GM18499 (cell line): ENCODE results near the gene APOBEC3B.
"Not testable (repeated sequence)": the region's sequence is repeated elsewhere in the genome, so short reads cannot be mapped to it uniquely, and the experiment has no call there.

Experiments used
- ATAC-seq: cut with Tn5 transposase; IDR thresholded peaks from one replicate; pipeline ENCODE4 v1.9.1; 2021; ENCODE audit warnings: moderate number of reproducible peaks; ENCODE audit not compliant: insufficient read depth, unreplicated experiment

APOBEC3B gene

DNA sequence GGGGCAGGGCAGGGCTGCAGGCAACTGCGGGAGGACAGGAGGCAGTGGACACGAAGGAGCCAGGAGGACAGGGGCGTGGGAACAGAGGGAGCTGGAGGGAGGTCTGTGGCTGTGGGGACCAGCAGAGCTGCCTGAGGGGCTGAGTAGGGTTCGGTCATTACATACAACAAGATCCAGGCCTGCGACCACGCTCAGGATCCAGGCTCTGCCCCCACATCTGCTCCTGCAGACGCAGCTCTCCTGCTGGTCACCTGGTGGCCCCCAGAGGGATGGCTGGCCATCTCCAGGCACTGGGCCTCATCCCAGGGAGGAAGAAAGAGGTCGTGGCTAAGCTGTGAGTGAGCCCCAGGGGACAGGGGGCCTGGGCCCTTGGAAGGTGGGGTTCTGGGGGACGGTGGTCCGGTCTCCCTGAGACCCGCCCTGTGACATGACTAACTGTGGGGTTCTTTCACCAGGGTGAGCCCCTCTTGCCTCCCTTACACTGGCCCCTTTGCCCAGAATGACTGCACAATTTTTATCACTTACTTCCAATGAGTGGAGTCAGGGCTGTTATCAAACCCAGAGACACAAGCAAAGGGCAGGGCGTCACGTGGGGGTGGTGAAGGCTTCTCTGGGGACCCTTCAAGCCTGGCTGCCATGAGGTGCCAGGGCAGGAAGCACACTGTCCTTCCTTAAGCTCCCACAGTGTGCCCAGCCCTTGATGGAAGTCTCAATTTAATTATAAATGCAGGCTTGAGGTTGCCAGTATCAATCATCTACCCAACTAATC lies 31.4 kb upstream of the APOBEC3B start:
- ATAC-seq: no peak

DNA sequence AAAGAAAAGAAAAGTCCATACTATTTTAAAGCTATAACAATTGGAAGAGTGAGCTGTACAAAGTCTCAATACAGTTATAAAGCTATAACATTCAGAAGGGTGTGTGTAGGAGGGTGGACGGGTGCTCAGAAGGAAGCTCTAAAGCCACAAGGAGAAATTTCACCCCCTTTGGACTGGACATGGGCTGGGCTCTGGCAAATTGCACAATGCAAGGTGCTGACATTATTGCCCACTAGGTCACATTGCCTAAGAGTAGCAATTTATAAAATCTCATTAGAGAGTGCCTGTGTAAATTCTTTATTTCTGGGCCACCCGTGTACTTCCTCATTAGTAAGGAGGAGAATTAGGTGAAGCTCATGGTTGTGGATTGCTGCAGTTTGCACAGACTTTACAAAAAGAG lies 30.4 kb upstream of the APOBEC3B start:
- no peak for ATAC-seq

DNA sequence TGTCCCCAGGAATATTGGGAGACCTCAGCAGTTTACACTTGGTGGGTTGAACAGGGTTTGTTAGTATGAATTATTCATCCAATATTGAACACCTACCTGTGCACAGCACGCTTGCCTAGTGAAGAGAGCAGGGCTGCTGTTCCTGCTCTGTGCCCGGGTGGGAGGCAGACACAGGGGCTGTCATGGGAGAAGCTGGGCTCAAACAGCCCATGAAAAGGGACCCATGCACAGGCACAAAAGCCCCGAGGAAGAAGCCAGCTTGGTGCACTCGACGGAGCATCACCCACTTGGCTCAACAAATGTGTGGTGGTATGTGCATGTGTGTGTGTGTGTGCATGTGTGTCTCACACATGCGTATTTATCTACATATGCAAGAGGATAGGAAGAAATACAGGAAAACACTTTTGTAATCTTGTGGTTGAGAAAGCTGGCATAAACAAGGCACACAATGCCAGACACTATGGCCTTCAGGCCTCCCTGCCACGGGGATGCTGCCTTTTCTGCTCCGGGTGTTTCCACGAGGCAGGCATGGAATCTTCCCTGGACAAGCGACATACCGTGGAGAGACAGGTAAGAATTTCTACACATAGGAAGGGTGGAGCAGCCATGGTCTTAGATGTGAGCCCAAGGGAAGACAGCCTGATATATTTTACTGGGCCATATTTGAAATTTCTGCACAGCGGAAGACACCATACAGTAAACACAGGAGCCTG lies 29.7 kb upstream of the APOBEC3B start:
- no peak for ATAC-seq

DNA sequence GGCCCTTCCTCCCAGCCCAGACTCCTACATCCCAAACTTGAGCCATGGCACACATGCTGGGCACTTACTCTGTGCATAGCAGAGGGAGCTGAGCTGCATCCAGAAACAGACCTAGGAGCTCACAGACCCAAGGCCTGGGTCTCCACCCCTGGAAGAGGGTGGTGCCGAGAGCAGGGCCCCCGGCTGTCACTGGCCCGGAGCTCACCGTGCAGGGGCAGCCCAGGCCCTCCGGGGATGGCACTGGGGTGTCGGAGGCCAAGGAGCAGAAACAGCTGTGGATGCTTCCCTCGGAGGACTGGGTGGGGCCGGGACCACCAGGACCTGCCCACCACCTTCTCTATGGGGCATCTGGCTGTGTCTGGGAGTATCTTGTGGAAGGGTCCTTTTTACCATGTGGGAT lies 29.1 kb upstream of the APOBEC3B start:
- no peak for ATAC-seq

DNA sequence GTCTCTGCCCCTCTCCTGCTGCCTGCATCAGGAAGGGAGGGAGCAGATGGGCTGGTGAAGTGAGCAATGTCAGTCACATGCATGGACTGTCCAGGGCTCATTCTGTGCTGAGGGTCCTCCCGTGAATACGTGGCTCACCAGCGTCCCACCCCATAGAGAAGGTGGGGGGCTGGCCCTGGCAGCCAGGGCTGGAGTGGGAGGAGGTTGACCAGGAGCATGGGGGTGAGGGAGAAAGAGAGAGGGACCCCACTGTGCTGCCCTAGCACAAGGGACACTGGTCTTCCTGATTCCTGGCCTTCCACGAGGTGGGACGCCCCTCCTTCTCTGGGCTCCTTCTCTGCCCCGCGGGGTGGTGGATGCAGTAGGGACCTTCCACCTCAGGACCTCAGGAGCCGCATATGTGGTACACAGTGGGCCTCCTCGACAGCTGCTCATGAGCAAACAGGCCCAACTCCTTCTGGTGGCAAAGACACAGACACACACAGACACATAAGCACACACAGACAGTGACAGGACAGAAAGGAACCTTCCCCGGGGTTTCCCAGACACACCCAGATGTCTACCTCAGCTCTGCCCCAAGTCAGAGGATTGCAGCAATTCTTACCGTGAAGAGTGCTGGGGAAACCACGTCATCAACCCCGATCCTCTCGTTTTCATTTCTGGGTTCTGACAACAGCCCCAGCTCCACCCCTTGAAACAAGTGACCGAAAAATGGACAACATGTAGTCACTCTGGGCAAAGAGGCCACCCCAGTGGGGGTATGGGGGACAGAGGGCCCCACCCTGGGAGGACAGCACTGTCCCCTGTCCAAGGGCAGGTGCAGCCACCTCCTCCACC lies 28.4 kb upstream of the APOBEC3B start:
- peak; percentile 55 for ATAC-seq

GRCh38 chr22:38954414-38955043 lies 27.6 kb upstream of the APOBEC3B start:
- ATAC-seq: no peak

DNA sequence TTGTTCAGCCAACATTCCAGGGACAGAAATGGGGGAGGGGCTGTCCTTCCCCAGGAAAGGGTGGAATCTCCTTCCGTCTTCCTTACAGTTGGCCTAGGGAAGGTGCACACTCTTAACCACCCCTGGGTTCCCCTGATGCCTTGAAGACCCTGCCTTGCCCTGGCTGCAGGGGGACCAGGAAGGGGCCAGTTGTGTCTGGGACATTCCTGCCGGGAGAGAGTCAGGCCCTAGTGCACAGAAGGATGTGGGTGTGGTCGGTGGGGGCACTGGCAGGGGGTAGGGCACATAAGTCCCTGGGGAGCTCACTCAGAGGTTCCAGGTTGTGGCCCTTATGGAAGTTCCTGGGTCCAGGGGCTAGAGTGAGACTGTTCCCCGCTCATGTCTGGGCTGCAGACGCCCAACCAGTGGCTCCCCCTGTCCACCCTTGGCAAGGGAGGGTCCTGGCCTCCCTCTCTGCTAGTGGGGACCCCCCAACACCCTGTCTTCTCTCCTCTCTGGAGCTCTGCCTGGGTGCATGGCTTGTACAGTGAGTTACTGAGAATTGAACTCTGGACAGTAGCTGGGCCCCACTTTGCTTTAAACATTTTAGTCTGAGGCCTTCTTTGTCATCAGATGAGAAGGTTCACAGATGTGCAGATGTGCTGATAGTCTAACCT lies 26.8 kb upstream of the APOBEC3B start:
- ATAC-seq: no peak

GRCh38 chr22:38955926-38956325 lies 26.2 kb upstream of the APOBEC3B start:
- ATAC-seq: no peak

DNA sequence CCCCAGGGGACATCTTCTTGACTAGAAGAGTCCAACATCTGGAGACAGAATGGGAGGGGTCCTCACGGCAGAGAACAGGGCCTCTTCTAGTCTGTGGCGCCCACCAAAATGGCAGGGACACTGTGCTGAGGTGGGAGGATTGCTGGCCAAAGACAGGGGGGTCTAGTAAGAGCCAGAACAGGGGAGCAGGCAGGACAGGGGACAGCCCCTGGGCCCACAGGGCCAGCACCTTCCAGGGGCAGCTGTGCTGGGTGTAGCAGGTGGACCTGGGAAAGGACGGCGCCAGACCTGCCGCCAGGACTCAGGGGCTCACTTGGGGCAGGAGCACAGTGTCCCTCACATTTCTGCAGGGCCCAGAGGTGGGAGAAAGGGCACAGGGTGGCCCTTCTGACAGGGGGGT lies 25.6 kb upstream of the APOBEC3B start:
- no peak for ATAC-seq

- no peak for ATAC-seq
Observed at GRCh38 chr22:38957046-38957770, 24.9 kb upstream of the APOBEC3B start, which contains the start of gene APOBEC3A. APOBEC3A (plus strand) TSS chr22:38957609; CDS start chr22:38957692, 83 bp downstream.

GRCh38 chr22:38957808-38958650 lies 24.1 kb upstream of the APOBEC3B start:
- no peak for ATAC-seq

DNA sequence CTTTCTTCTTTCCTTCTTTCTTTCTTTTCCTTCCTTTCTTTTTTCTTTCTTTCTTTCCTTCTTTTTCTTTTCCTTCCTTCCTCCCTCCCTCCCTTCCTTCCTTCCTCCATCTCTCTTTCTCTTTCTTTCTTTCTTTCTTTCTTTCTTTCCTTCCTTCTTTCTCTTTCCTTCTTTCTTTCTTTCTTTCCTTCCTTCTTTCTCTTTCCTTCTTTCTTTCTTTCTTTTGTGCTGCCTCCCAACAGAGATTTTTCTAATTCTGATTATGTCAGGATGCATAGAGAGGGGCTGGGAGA lies 23.6 kb upstream of the APOBEC3B start:
- not testable (repeated sequence) for ATAC-seq

DNA sequence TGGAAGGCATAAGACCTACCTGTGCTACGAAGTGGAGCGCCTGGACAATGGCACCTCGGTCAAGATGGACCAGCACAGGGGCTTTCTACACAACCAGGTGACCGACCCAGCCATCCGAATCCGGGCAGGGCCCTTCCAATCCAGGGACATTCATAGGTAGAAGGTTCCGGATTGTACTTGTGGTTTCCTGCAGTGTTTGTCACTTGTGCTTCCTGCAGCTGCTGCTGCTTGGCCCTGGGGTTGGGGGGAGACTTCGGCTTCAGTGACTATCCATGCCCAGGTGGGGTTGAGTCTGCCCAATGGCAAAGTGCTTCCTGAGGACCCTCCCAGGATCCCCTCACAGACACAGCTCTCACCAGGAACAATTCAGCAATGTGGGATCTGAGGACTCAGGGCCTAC lies 22.6 kb upstream of the APOBEC3B start:
- ATAC-seq: no peak

DNA sequence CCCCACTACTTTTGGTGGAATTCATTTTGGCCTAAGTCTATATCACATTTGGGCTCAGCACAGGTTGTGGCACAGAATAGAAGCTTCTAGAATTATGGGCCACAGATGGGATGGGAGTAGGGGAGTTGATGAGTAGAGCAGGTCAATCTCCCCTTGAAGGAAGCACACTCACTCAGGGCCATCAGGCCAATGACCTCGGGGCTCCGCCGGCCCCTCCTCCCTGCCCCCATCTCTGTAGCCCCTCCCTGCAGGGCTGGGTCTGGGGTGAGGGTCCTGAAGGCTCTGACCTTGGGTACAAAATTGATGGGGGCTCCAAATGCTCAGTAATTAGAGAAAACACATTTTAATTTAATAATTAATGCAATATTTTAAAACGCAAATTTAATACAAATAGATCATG lies 21.5 kb upstream of the APOBEC3B start:
- not testable (repeated sequence) for ATAC-seq

DNA sequence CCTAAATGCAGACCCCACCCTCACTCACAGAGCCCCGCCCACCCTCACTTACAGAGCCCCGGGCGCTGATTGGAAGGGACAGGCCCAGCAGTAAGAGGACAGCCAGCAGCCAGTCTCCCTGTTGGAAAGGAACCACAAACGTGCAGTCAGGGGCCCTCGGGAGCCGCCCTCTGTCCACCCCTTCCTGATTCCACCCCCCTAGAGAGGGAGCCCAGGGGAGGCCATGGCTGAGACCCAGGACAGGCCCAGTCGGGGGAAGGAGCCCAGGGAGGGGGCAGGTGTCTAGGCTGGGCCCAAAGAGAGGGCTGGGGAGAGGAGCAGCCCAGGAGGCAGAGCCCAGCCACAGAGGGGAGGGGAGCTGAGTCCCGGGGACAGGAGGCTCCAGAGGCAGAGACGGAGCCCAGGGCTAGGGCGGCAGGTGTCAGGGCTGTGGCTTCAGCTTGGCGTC lies 18.8 kb upstream of the APOBEC3B start:
- not testable (repeated sequence) for ATAC-seq

DNA sequence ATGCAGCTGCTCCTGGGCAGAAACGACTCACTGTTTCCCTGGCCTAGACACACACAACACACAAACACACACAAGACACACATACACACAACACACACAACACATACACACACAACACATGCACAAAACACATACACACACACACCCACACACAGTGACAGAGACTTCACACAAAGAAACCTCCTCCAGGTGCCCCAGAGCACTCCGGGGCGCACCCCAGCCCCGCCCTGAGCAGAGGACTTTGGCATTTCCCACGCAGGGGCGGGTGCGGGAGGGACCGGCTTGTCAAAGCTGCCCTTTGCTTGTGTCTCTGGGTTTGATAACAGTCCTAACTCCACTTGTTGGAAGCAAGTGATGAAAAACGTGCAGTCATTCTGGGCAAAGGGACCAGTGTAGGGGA lies 18.3 kb upstream of the APOBEC3B start:
- no peak for ATAC-seq

- ATAC-seq: no peak
Observed at GRCh38 chr22:38964306-38964705, 17.8 kb upstream of the APOBEC3B start.

GRCh38 chr22:38964989-38965388 lies 17.2 kb upstream of the APOBEC3B start:
- ATAC-seq: no peak
